GM21526 (cell line): ENCODE measurements around the gene AFF3.

ENCODE experiments used
- ATAC-seq: cut with Tn5 transposase; IDR thresholded peaks from one replicate; pipeline ENCODE4 v1.9.1; 2021; ENCODE audit warnings: moderate library complexity; ENCODE audit not compliant: unreplicated experiment, low FRiP score

The AFF3 gene

DNA sequence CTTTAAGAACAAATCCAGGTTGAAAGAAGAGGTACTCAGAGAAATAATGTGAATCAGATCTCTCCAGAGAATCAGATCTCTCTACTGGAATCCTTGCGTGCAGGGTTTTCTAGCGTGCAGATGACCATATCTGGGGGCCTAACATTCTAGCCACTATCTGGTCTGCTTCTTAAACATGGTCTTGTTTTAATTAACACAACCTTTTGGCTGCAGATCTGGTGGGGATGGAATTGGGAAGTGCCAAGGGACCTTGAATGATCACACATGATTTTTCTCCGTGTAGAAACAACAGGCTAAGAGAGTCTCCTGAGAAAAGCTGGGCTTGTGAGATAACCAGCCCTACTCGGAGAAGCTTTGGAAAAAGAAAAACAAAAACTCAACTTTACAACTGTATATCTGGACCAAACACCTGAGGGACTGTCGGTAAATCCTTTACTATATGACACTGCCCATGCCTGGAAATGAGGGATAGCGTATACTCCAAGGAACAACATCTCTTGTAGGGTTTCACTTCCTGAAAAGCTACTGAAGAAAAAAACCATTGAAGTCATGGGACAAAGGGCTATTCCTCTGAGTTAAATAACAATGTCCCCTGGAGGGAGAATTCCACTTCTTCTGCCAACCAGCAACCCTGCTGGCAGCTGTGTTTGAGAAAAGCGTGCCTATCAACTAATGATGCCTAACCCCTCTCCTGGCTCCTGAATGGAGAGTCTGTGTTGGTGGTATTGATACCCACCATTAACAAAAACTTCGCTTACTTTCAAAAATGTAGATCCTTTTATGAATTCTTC, 481.6 kb downstream of the AFF3 start:
- no peak for ATAC-seq

DNA sequence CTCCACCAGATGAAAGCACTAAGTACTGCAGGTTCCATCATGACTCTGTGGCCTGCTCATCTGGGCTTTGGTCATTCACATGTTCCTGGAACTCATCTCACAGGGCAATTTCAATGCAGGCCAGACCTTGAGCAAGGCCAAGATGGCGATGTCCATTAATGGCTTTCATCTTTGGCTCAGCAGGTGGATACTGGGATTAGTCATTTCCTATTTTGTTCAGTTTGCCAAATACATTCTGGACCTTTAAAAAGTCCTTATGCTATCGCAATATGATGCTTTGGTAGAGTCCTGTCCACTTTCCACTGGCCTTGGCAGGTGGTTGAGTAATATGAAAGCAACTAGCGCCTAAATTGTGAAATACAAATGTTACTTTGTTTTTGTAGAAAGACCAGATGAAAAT, 482.5 kb downstream of the AFF3 start:
- no peak for ATAC-seq

DNA sequence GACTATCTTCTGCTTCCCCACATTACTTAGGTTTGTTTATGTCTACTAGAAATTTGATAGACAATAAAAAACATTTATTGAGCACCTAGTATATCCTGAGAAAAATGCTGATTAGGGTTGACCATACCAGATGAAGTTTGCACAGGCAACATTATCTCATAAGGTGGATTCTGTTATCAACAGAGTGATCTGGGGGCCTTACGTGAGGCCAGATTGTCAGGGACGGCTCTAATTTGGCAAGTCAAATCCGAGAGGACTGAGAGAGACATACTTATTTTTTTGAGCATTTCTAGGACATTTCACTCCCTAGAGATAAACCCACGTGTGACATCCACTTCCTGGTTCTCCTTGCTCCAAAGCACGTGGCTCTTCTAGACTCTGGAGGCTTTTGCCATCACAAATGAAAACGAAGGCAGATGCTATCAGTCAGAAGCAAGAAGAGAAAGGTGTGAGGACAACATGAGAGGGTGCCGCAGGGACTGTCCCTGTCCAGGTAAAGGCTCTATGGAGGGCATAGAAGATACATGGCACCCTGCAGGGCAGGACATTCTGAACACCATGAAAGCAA, 484.6 kb downstream of the AFF3 start:
- ATAC-seq = no peak

DNA sequence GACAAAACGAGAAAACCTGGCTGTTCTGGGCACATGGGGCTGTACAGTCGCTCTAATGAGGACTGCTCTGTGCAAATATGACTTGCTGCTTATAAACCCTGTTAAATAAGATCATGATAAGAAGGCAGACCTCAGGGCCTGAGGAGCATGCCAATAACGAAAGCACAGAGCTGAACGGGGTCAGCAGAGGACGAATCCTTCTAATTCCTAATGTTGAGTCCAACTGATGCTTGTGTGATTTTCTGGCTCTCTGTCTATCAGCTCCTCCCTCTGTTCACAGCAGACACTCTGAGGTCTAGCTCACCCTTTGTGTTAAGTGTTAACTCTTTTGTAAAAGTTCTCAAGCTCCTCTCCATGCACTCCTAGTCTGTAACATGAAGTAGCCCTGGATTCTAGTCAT, 485.4 kb downstream of the AFF3 start:
- no peak for ATAC-seq

DNA sequence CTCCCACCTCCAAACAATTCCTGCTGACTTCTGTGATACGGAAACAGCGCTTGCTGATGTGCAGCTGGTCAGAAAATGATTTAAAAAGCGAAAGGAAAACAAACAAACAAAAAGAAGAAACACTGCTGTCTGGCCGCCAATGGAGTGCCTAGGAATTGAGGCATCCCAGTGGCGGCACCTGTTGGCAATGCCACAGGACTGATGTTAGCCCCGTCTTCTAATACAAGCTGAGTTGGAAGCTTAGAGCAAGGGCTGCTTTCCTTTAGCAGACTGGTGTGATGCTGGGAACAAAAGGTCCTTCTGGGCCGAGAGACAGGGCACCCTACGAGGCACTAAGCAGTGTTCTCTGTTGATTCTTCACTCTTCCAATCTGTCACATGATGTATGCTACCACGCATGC, 489.0 kb downstream of the AFF3 start:
- no peak for ATAC-seq

DNA sequence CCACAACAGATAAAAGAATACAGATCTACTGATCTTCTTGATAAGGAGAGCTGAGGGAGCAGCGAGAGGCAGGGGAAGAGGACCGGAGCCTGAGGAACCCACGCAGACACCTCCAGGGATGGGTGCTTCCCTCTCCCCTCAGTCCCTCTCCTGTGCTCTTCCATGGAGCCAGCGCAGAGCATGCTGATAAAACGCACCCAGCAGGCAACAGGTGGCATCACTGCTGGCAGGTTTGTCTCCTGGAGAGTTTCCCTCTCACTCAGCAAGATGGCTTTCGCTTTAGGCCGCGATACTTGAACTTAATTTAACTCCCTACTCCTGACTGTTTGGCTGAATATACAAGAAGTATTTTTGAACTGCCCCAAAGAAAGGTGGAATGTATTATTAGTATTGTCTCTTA, 489.5 kb downstream of the AFF3 start:
- ATAC-seq = no peak

DNA sequence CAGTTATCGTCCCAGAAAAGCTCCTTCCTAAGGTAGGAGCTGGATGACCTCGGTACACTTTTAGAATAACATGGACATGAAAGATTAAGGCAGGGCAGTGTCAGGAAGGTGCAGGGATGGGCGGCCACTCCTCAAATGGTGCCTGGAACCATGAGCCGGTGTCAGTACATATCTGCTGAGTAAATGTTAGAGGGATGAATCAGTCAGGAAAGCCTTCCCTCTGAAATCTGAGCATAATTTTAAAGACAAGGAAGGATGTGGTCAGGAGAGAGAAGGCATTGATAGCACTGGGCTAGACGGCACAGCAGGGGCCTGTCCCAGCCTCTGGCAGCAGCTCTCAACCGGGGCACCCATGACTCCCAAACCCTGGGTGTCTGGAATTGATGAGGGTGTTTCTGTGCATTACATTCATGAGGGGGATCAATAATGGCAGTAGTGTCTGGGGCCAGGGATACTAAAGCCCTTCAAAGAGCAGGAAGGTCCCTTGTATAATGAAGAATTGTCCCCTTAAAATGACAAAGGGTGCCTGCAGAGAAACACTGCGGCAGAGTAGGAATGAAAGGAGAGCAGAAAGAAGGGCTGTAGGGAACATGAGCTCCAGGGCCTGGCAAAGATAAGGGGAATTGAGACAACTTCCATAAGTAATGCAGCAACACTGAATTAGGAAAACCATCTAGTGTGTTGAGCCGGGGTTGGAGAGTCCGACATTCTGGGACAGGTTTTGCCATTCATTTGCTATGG, 490.3 kb downstream of the AFF3 start:
- no peak for ATAC-seq

DNA sequence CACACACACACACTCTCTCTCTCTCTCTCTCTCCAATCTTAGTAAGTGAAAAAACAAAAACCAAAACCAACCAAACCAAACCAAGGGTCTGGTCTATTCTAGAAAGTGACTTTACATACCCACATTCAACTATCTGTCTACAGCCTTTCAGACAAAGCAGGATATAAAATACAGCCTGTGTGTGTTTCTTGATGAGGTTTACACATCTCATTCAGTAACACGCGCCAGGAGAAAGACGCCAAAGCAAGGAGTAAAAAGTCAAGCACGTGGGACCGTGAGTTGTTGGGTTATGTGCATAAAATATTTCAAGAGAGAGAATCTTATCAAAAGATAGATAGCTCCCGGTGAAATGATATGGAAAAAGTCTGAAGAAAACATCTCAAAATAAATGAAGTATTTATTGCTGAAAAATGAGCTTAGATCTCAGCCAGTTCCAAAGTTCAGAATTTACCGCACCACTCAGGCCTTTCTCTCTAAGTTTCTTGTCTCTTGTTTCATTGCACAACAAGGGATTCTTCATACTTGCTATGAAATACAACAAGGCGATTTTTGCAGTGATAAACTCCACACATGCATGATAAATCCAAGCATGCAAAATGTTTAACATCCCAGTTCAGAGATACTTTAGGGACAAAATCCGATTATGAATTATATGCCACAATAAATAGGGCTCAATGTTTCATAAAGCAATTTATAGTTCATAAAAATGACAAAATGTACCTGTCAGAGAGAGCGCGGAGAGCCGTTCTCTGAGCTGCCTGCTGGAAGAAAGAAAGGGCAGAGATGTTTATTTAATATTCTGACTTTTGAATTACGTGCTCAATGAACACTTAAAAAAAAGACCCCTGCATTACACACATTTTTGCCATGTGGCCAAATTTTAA, 493.2 kb downstream of the AFF3 start:
- ATAC-seq = no peak

DNA sequence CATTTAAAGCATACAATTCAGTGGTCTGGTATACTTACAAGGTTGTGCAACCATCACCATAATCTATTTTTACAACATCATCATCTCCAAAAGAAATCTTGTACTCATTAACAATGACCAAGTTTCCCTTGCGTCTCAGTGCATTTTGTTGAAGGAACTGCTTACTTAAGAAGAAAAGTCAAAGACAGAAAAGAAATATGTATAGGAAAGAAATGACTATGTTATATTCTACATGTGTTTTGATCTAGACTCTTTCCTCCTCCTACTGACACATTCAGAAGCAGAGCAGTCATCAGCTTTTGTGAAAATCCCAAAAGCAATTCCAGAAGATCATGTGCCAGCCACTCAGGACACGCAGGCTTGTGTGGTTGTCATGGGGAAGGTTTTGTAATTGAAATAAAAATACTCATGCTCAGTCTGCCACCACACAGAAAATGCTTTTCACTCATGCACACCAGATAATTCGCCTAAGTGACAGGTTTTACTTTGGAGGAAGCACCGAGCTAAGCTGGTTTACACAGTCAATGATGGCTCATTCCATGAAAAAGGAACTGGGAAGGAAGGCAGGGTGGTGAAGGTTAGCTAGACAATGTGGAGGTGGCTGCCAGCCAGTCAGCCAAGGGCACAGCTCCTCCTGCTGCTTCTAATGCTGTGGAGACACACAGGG, 494.1 kb downstream of the AFF3 start:
- no peak for ATAC-seq

DNA sequence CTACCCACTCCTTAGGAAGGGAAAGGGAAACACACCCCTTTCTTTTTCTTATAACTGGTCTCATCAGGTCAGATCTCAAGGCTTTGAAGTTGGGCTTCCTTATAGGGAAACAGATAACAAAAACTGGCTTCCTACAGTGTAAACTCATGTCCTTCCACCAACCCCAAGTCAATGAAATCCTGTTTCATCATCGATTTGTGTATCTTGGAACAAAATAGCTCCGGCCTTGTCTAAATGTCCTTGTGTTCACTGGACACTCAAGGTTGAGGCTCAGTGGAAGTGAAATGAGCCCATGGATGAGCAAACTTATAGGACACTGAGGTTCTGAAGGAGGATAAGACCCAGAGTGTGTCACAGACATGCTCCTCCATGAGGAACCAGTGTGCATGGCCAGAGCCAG, 496.4 kb downstream of the AFF3 start:
- ATAC-seq = no peak

DNA sequence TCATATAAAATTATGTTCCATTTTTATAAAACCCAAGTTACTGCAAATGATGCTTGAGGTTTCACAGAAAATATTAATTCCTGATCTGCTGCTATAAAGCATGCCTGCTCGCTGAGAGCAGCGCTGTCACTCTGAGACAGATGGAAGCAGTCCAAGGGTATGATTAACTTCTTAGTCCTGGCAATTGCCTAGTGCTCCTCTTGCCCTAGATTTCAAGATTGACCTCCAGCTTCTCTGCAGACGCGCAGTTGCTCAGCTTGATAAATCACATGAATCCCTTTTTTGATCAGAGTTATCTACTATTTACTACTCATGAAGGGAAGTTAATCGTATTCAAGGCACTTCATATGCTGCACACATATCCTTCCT, 498.0 kb downstream of the AFF3 start:
- no peak for ATAC-seq

DNA sequence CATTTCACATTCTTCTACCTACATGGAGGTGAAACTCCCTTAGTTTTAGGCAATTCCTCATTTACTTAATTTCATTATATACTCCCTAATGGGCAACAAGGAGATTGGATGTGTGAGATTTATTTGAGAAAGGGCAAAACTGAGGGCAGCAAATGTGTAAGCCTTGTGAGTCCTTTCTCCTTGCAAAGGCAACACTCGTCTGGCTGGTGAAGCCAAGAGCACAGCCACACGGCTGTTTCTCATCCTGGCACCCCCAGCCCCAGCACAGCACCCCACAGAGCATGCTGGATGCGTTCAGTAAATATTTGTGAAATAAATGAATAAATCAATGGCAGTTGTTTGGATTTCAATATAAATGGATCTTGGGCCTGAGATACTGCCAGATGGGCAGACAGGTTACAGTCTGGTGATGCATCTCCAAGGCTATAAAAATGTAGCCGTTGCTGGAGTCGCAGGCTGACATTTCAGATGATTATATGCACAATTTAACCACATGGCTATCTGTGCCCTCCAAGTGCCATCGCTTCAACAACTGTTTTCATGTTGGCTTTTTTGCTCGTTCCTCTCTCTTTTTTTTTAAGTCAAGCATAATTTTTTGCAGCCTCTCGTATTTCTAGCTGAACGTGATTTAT, 498.5 kb downstream of the AFF3 start:
- no peak for ATAC-seq

DNA sequence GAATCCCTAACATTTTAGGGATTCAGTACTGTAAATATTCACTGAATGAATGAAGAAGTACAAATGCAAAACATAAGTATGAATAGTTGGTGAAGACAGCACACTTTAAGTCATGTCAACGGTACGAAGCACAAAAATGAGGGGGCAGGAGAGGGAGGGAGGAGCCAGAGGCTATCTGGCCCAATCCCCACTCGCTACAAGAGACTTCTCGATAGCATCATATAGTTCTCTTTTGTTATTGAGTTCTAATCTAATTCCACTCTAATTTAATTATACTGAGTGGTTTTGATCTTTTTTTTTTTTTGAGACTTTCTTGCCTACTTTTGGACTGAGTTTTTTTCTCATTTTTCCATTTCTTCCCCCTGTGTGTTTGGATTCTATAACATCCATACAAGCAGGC, 500.4 kb downstream of the AFF3 start:
- ATAC-seq = no peak

DNA sequence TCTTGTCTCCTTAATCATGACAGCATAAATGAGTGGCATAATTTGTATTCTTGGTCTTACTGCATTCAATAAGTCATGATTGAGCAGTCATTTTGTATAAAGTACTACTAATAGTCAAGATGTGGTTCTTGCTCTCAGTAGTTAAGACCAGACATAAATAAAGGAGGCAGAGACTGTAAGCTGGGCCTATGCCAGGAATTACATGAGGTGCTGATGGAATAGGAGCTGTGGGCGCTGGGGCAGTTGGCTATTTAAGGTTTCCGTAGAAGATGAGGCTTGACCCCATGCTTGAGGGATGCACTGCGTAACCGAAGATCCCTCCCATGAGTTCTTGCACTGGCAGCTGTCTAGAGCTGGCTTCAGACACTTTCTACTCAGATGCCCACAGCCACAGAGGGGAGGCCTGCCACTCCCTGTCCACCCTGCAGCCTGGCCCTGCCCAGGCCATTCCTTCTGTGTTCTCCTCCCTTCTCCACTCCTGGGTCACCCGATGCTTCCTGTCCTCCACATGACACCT, 501.7 kb downstream of the AFF3 start:
- ATAC-seq = no peak

DNA sequence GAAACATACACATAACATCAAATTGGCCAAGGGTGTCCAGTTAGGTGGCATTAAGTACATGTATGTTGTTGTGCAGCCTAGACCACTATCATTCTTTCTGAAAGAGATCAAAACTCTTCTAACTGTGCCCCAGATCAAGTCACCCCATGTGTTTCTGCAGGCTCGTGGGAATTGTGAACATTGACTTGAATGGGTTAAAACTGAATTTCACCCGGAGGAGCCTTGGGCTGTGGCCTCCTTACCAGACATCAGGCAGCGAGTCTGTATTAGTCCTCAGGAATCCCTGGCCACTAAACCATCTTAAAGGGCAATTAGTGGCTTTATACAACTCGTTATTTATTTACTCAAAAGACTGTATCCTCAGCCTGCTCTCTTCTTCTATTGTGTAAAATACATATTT, 503.6 kb downstream of the AFF3 start:
- no peak for ATAC-seq

DNA sequence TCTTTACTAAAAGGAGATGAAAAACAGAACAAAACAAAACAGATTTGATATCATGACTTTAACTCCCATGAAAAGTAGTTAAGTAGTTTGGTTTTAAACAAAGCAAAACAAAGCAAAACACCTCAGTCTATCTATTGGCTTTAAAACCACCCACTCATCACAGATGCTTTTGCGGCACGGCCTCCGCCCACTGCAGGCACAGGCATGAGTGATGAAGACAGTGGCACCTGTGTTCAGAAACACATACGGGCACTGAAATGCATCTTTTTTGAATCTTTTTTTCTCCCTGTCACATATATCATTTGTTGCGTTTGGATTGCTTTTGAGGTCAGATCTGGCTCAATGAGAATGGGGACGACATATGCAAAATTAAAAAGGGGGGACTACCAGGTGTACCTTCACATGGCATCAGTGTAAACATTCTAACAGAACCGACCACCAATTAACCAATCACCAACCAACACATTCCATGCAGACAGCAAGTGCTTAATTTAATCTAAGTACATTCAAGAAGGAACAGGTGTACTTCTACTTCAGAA, 505.2 kb downstream of the AFF3 start:
- ATAC-seq = no peak

DNA sequence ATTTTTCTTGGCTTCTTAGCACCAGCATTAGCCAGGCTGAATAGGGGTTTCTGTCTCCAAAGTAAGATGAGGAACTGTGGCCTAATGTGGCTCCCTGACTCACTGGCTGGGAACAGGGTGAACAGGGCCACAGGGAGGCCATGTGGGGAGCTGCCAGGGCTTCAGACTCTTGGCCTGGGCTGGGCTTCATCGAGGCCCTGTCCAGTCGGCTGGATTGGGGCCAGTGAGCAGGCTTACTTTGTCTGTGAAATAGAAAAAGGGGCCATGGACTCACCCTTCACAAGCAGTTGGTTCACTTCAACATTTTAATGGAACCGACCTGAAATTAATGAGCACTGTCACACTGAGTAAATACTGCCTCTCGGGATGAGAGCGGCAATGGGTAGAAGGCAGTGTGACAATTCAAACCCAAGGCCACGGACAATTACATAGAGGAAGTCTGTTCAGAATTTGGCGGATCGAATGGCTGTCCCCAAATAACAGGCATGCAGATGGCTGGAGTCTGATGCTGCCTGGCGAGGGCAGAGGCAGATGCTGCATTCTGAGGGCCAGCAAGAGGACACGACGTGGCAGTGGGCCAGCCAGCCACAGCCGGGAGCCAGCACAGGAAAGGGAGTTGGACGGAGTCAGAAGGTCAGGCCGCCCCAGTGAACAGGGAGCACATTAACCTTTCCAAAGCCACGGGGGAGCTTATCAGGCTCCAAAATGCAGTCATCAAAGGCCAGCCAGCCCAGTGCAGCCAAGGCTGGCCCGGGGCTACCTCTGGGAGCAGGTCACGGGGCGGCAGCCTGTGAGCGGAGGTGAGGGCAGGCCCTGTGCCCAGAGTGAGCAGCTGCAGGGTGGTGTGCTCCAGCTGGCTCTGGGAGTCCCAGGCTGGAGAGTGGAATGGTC, 506.0 kb downstream of the AFF3 start:
- ATAC-seq = no peak

DNA sequence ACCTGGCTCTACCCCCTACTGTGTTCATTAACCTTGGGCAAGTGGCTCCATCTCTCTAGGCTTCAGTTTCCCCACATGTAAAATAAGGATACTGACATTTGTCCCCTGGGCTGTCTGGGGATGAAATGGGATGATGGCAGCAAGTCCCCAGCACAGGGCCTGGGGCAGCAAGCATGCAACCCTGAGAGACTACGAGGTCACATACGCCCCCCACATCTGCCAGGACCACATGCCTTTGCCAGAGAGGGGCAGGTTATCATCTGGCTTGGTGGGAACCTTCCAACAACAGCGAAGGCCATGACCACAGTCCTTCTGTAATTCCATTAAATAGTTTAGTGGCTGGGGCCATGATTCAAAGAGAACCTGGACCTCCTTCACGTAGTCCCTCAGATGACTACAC, 506.7 kb downstream of the AFF3 start:
- ATAC-seq = no peak

DNA sequence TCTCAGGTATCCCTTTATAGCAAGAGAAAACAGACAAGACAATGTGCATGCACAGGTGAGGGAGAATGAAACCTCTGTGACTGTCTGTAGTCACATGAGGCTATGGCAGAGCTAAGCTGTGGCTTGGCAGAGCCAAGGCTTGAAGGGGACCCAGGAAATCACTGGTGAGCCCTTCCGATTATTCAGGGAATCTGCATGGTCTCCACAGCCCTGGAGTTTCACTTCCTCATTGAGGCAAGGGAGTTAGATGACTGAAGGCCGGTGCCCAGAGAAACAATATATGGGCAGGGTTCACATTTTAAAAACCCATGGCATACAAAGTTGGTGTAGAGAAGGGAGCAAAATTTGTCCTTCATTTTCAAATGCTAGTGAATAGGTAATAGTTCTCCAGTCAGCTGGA, 508.2 kb downstream of the AFF3 start:
- no peak for ATAC-seq
